Parathyroid adenoma (tissue), 2 donors: ENCODE results near the gene ARMC9.

Experiments used
- H2AFZ ChIP-seq: fragments of 300-600 bp; sonication (generic); one replicate; pipeline ENCODE4 v1.7.0; 2017; ENCODE audit warnings: antibody characterized with exemption, mild to moderate bottlenecking
- H3K27ac ChIP-seq: fragments of 300-600 bp; sonication (generic); one replicate; pipeline ENCODE4 v1.7.0; 2017
- H3K27me3 ChIP-seq: fragments of 300-600 bp; sonication (generic); one replicate; pipeline ENCODE4 v1.7.0; 2017; ENCODE audit warnings: low read length; ENCODE audit not compliant: control insufficient read depth, insufficient read depth
- H3K36me3 ChIP-seq: fragments of 300-600 bp; sonication (generic); one replicate; pipeline ENCODE4 v1.7.0; 2017; ENCODE audit warnings: low read length; ENCODE audit not compliant: control insufficient read depth, insufficient read depth
- H3K4me1 ChIP-seq: fragments of 300-600 bp; sonication (generic); one replicate; pipeline ENCODE4 v1.7.0; 2017; ENCODE audit warnings: control low read depth
- H3K4me2 ChIP-seq: fragments of 300-600 bp; sonication (generic); one replicate; pipeline ENCODE4 v1.7.0; 2017; ENCODE audit warnings: low read length
- H3K4me3 ChIP-seq: fragments of 300-600 bp; sonication (generic); one replicate; pipeline ENCODE4 v1.7.0; 2017; ENCODE audit warnings: low read depth, low read length
- H3K79me2 ChIP-seq: fragments of 300-600 bp; sonication (generic); one replicate; pipeline ENCODE4 v1.7.0; 2017; ENCODE audit warnings: control low read depth
- H3K9ac ChIP-seq: fragments of 300-600 bp; sonication (generic); one replicate; pipeline ENCODE4 v1.7.0; 2017; ENCODE audit warnings: mild to moderate bottlenecking
- H3K9me3 ChIP-seq: fragments of 300-600 bp; sonication (generic); one replicate; pipeline ENCODE4 v1.7.0; 2017; ENCODE audit warnings: low read length; ENCODE audit not compliant: control insufficient read depth
- TF ChIP-seq, protein P1 (sequence below): fragments of 300-600 bp; sonication (generic); IDR thresholded peaks from one replicate; pipeline ENCODE4 v1.7.0; 2017; ENCODE audit warnings: antibody characterized with exemption, mild to moderate bottlenecking
- donor health status: primary hyperparathyroidism.

ARMC9 gene

GRCh38 chr2:231161252-231161839, 37.1 kb upstream of the ARMC9 start:
- Histone ChIP-seq H3K4me2 (peak overlapping the region; percentile 1), H3K27ac (no peak overlapping the region), H3K36me3 (no peaks in the 10 kb centered on the region), H3K79me2 (no peaks in the 10 kb centered on the region), H3K27me3 (no peaks in the 10 kb centered on the region), H2AFZ (no peak overlapping the region), H3K4me1 (peaks cover 16% of the 10 kb centered on the region), H3K9ac (no peak overlapping the region), H3K4me3 (no peak overlapping the region), H3K9me3 (no peaks in the 10 kb centered on the region)
- TF ChIP-seq, protein P1, sequence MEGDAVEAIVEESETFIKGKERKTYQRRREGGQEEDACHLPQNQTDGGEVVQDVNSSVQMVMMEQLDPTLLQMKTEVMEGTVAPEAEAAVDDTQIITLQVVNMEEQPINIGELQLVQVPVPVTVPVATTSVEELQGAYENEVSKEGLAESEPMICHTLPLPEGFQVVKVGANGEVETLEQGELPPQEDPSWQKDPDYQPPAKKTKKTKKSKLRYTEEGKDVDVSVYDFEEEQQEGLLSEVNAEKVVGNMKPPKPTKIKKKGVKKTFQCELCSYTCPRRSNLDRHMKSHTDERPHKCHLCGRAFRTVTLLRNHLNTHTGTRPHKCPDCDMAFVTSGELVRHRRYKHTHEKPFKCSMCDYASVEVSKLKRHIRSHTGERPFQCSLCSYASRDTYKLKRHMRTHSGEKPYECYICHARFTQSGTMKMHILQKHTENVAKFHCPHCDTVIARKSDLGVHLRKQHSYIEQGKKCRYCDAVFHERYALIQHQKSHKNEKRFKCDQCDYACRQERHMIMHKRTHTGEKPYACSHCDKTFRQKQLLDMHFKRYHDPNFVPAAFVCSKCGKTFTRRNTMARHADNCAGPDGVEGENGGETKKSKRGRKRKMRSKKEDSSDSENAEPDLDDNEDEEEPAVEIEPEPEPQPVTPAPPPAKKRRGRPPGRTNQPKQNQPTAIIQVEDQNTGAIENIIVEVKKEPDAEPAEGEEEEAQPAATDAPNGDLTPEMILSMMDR: no peak

DNA sequence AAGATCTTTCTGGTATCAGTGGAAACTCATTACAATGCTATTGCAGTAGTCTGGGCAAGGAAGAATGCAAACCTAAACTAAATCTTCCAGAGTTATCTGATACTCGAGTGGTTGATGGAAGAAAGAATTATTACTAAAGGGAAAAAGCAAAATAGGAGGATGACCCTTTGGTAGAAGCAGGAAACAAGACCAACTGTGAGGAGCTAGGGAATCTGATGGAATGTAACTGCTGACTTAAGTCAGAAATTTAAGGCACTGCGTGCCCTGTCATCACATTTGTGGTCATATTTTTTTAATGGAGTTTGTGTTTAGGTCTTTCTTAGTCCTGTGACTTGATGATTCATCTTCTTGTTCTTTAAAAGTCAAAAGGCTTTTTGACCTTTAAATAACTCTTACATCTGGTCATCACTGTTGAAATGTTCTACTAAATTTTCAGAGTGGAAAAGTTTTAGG, 36.5 kb upstream of the ARMC9 start:
- H3K79me2 ChIP-seq: no peaks in the 10 kb centered on the region
- H3K4me2 ChIP-seq: peak overlapping the region; percentile 1
- TF ChIP-seq, protein P1: no peak
- no peaks in the 10 kb centered on the region for H3K27me3 ChIP-seq
- H2AFZ ChIP-seq: no peak overlapping the region
- no peaks in the 10 kb centered on the region for H3K9me3 ChIP-seq
- H3K4me1 ChIP-seq: peaks cover 16% of the 10 kb centered on the region
- H3K36me3 ChIP-seq: no peaks in the 10 kb centered on the region
- H3K4me3 ChIP-seq: no peak overlapping the region
- no peak overlapping the region for H3K9ac ChIP-seq
- H3K27ac ChIP-seq: no peak overlapping the region

DNA sequence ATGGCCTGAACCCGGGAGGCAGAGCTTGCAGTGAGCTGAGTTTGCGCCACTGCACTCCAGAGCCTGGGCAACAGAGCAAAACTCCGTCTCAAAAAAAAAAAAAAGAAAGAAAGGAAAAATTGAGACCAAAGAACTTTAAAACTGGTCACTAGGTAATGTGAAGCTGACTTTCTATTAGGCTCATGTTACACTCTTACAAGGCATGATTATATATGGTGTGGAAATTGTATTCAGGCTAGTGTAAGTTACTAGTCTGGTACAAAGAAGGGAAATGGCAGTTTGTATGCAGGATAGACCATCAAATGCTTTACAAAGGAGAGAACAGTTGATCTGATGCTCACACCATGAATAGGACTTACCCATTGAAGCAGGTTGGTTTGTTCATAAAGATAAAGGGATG, 35.4 kb upstream of the ARMC9 start:
- H3K4me1 ChIP-seq: peaks cover 16% of the 10 kb centered on the region
- no peak overlapping the region for H3K27ac ChIP-seq
- H3K4me3 ChIP-seq: no peak overlapping the region
- no peak overlapping the region for H3K9ac ChIP-seq
- no peaks in the 10 kb centered on the region for H3K79me2 ChIP-seq
- no peaks in the 10 kb centered on the region for H3K27me3 ChIP-seq
- no peaks in the 10 kb centered on the region for H3K9me3 ChIP-seq
- H2AFZ ChIP-seq: no peak overlapping the region
- TF ChIP-seq, protein P1: no peak
- H3K36me3 ChIP-seq: no peaks in the 10 kb centered on the region
- H3K4me2 ChIP-seq: no peak overlapping the region

GRCh38 chr2:231163414-231164095, 34.9 kb upstream of the ARMC9 start:
- H2AFZ ChIP-seq: no peak overlapping the region
- no peaks in the 10 kb centered on the region for H3K27me3 ChIP-seq
- no peaks in the 10 kb centered on the region for H3K36me3 ChIP-seq
- no peak overlapping the region for H3K9ac ChIP-seq
- H3K9me3 ChIP-seq: no peaks in the 10 kb centered on the region
- H3K27ac ChIP-seq: no peak overlapping the region
- H3K4me3 ChIP-seq: no peak overlapping the region
- TF ChIP-seq, protein P1: no peak
- H3K4me2 ChIP-seq: no peak overlapping the region
- peaks cover 16% of the 10 kb centered on the region for H3K4me1 ChIP-seq
- no peaks in the 10 kb centered on the region for H3K79me2 ChIP-seq
